HepG2 (cell line): ENCODE results near the gene RBM23. TPM values are rescaled to one million over a fixed set of nuclear protein-coding genes. Genes with fewer than 3 reads are reported as not detected.
"Not testable (repeated sequence)": the region's sequence is repeated elsewhere in the genome, so short reads cannot be mapped to it uniquely, and the experiment has no call there.

ENCODE experiments used
- AKAP8 ChIP-seq: sonication (generic); formaldehyde crosslinking; IDR thresholded peaks from 2 replicates; pipeline ENCODE4 v1.5.1; 2020; ENCODE audit warnings: mild to moderate bottlenecking, missing genetic modification reagents
- BCL3 ChIP-seq: sonication (generic); formaldehyde crosslinking; IDR thresholded peaks from 2 replicates; pipeline ENCODE4 v1.5.1; 2020; ENCODE audit warnings: mild to moderate bottlenecking, missing genetic modification reagents, moderate library complexity
- RFXANK ChIP-seq: IDR thresholded peaks from 2 replicates; pipeline ENCODE4 v1.6.1; 2016
- SIX1 ChIP-seq: sonication (generic); formaldehyde crosslinking; IDR thresholded peaks from 2 replicates; pipeline ENCODE4 v1.4.0; 2020; ENCODE audit warnings: missing genetic modification reagents, borderline replicate concordance
- SOX6 ChIP-seq, 2 experiments: fragments of 450-650 bp in 1 of 2; sonication (generic) in 1 of 2; formaldehyde crosslinking in 1 of 2; IDR thresholded peaks; 2 replicates each; pipeline versions ENCODE4 v1.4.0 to v1.6.1; 2017 to 2020; ENCODE audit warnings: antibody characterized with exemption in 1 of 2, mild to moderate bottlenecking in 1 of 2, missing genetic modification reagents in 1 of 2
- TARDBP ChIP-seq: sonication (generic); formaldehyde crosslinking; IDR thresholded peaks from 2 replicates; pipeline ENCODE4 v1.8.0; 2022; ENCODE audit warnings: mild to moderate bottlenecking, missing genetic modification reagents
- THRA ChIP-seq: sonication (generic); formaldehyde crosslinking; IDR thresholded peaks from 2 replicates; pipeline ENCODE4 v1.4.0; 2020; ENCODE audit warnings: missing genetic modification reagents, borderline replicate concordance
- ZFP37 ChIP-seq: sonication (generic); formaldehyde crosslinking; IDR thresholded peaks from 2 replicates; pipeline ENCODE4 v1.4.0; 2020; ENCODE audit warnings: missing genetic modification reagents, borderline replicate concordance
- ZNF501 ChIP-seq: sonication (generic); formaldehyde crosslinking; IDR thresholded peaks from 2 replicates; pipeline ENCODE4 v1.5.1; 2020; ENCODE audit warnings: mild to moderate bottlenecking, moderate library complexity, missing genetic modification reagents
- ZNF564 ChIP-seq: sonication (generic); formaldehyde crosslinking; IDR thresholded peaks from 2 replicates; pipeline ENCODE4 v1.8.1; 2023; ENCODE audit warnings: mild to moderate bottlenecking, missing genetic modification reagents
- ZNF574 ChIP-seq: sonication (generic); formaldehyde crosslinking; IDR thresholded peaks from 2 replicates; pipeline ENCODE4 v1.4.0; 2020; ENCODE audit warnings: missing genetic modification reagents
- ZNF580 ChIP-seq: IDR thresholded peaks from 2 replicates; pipeline ENCODE4 v1.6.1; 2016; ENCODE audit warnings: low read depth, borderline replicate concordance
- ZNF747 ChIP-seq: sonication (generic); formaldehyde crosslinking; IDR thresholded peaks from 2 replicates; pipeline ENCODE4 v1.8.1; 2023; ENCODE audit warnings: missing genetic modification reagents, mild to moderate bottlenecking, borderline replicate concordance
- polyA plus RNA-seq, 8 experiments: library from polyadenylated mRNA; depleted of rRNA in 3 of 8; stranded (reverse) in 7 of 8; unstranded in 1 of 8; fragments of >200 nt; fragmentation: Illumina TruSeq in 4 of 8; extraction: Trizol in 4 of 8; gene quantifications; 2 replicates each; pipeline versions ENCODE4 v1.2.1 to v1.2.3, GENCODE V29; 2011 to 2016; ENCODE audit warnings: low read depth in 4 of 8, missing spikeins in 1 of 8, mixed read lengths in 1 of 8; ENCODE audit not compliant: insufficient read depth in 1 of 8
- total RNA-seq, 5 experiments: library from RNA; depleted of rRNA; stranded (reverse); fragments of >200 nt; fragmentation: Illumina TruSeq; extraction: Trizol; gene quantifications; 2 replicates each; pipeline ENCODE4 v1.2.3, GENCODE V29; 2016; ENCODE audit warnings: low read depth in 1 of 5
- TF ChIP-seq, protein P1 (sequence below): sonication (generic); formaldehyde crosslinking; IDR thresholded peaks from 2 replicates; pipeline ENCODE4 v1.5.1; 2020; ENCODE audit warnings: mild to moderate bottlenecking, missing genetic modification reagents
- TF ChIP-seq, protein P2 (sequence below): sonication (generic); formaldehyde crosslinking; IDR thresholded peaks from 2 replicates; pipeline ENCODE4 v1.4.0; 2020; ENCODE audit warnings: missing genetic modification reagents, mild to moderate bottlenecking, borderline replicate concordance

The RBM23 gene
- total and polyA plus RNA-seq, 2 of the 13 experiments (the other 11 are each of a cell fraction or from before 2014, with no cell fraction given) = 1.5 to 2.1 TPM

DNA sequence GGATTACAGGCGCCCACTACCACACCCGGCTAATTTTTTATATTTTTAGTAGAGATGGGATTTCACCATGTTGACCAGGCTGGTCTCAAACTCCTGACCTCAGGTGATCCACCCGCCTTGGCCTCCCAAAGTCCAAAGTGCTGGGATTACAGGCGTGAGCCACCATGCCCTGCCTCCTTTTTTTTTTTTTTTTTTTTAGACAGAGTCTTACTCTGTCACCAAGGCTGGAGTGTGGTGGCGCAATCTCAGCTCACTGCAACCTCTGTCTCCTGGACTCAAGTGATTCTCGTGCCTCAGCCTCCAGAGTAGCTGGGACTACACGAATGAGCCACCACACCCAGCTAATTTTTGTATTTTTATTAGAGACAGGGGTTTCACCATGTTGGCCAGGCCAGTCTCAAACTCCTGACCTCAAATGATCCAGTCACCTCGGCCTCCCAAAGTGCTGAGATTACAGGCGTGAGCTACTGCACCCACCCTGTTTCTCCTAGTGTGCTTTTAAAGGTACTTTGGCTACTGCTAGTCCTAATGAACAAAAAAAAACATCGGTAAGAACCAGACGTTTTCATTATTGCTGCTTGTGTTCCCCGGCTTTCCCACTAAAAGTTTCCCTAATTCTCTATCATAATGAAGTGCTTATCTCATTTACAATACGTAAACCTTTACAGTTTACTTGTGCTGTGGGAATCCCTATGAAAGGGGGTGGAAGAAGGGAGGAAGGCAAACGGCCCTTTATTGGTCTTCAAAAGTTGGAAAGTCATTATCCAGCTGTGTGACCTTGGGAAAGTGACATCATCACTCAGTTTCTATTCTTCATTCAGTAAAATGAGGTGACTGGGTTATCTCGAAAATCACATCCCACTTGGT, 47.2 kb upstream of the RBM23 start (continued):
- TF ChIP-seq, protein P1, sequence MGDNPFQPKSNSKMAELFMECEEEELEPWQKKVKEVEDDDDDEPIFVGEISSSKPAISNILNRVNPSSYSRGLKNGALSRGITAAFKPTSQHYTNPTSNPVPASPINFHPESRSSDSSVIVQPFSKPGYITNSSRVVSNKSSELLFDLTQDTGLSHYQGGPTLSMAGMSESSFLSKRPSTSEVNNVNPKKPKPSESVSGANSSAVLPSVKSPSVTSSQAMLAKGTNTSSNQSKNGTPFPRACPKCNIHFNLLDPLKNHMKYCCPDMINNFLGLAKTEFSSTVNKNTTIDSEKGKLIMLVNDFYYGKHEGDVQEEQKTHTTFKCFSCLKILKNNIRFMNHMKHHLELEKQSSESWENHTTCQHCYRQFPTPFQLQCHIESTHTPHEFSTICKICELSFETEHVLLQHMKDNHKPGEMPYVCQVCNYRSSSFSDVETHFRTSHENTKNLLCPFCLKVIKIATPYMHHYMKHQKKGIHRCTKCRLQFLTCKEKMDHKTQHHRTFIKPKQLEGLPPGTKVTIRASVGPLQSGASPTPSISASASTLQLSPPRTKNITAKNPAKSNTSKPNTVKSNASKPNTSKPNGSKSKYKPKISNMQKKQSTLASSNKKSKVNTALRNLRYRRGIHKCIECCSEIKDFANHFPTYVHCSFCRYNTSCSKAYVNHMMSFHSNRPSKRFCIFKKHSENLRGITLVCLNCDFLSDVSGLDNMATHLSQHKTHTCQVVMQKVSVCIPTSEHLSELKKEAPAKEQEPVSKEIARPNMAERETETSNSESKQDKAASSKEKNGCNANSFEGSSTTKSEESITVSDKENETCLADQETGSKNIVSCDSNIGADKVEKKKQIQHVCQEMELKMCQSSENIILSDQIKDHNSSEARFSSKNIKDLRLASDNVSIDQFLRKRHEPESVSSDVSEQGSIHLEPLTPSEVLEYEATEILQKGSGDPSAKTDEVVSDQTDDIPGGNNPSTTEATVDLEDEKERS (CRISPR knock-in tag) = peak; percentile 90
- TF ChIP-seq ZNF580 (CRISPR knock-in tag) (peak; percentile 95), ZNF747 (peak; percentile 82; the same call in 1 of the 2 replicates), THRA (CRISPR knock-in tag) (peak; percentile 95; the same call in 1 of the 2 replicates), TARDBP (peak; percentile 80), ZNF574 (CRISPR knock-in tag) (peak; percentile 62; the same call in 1 of the 2 replicates), ZNF564 (CRISPR knock-in tag) (peak; percentile 87; the same call in 1 of the 2 replicates), ZNF501 (CRISPR knock-in tag) (peak; percentile 82), ZFP37 (CRISPR knock-in tag) (peak; percentile 35; the same call in 1 of the 2 replicates), BCL3 (peak; percentile 66; the same call in 1 of the 2 replicates), SIX1 (CRISPR knock-in tag) (peak; percentile 77), SOX6 (CRISPR knock-in tag; IDR thresholded peaks at IDR 0.05) (peak; percentile 57), AKAP8 (0 out of 2 replicates have a peak, but pooled peaks have one; percentile 64), RFXANK (CRISPR knock-in tag) (0 out of 2 replicates have a peak, but pooled peaks have one; percentile 53)
- TF ChIP-seq, protein P2, sequence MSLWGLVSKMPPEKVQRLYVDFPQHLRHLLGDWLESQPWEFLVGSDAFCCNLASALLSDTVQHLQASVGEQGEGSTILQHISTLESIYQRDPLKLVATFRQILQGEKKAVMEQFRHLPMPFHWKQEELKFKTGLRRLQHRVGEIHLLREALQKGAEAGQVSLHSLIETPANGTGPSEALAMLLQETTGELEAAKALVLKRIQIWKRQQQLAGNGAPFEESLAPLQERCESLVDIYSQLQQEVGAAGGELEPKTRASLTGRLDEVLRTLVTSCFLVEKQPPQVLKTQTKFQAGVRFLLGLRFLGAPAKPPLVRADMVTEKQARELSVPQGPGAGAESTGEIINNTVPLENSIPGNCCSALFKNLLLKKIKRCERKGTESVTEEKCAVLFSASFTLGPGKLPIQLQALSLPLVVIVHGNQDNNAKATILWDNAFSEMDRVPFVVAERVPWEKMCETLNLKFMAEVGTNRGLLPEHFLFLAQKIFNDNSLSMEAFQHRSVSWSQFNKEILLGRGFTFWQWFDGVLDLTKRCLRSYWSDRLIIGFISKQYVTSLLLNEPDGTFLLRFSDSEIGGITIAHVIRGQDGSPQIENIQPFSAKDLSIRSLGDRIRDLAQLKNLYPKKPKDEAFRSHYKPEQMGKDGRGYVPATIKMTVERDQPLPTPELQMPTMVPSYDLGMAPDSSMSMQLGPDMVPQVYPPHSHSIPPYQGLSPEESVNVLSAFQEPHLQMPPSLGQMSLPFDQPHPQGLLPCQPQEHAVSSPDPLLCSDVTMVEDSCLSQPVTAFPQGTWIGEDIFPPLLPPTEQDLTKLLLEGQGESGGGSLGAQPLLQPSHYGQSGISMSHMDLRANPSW (CRISPR knock-in tag) = peak; percentile 82; the same call in 1 of the 2 replicates
- not testable (repeated sequence) for TF ChIP-seq SOX6 (IDR thresholded peaks at IDR 0.05)
